GM12873 (cell line): ENCODE results near the gene SND1.

Experiments used
- TF ChIP-seq, protein P1 (sequence below): IDR thresholded peaks from 2 replicates; pipeline ENCODE4 v1.5.1; 2012; ENCODE audit warnings: low read depth, mild to moderate bottlenecking, moderate library complexity, low read length, control low read depth; ENCODE audit not compliant: insufficient read depth; ENCODE audit errors: missing control alignments

The SND1 gene

DNA sequence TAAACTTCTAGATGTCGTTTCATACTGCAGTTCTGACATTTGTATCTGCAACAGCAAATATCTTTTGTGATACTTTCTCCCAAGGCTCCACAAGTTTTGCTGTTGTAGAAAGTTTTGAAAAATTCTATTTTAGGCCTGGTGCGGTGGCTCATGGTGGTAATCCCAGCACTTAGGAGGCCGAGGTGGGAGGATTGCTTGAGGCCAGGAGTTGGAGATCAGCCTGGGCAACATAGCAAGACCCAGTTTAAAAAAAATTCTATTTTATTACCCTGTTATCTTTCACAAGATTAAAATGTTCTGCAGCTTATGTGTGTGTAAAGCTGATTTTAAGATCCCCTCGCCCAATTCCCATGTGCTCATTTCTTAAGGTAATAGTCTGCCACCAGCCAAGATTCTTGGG lies 1.4 kb downstream of the SND1 start:
- TF ChIP-seq, protein P1, sequence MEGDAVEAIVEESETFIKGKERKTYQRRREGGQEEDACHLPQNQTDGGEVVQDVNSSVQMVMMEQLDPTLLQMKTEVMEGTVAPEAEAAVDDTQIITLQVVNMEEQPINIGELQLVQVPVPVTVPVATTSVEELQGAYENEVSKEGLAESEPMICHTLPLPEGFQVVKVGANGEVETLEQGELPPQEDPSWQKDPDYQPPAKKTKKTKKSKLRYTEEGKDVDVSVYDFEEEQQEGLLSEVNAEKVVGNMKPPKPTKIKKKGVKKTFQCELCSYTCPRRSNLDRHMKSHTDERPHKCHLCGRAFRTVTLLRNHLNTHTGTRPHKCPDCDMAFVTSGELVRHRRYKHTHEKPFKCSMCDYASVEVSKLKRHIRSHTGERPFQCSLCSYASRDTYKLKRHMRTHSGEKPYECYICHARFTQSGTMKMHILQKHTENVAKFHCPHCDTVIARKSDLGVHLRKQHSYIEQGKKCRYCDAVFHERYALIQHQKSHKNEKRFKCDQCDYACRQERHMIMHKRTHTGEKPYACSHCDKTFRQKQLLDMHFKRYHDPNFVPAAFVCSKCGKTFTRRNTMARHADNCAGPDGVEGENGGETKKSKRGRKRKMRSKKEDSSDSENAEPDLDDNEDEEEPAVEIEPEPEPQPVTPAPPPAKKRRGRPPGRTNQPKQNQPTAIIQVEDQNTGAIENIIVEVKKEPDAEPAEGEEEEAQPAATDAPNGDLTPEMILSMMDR, result no peak

DNA sequence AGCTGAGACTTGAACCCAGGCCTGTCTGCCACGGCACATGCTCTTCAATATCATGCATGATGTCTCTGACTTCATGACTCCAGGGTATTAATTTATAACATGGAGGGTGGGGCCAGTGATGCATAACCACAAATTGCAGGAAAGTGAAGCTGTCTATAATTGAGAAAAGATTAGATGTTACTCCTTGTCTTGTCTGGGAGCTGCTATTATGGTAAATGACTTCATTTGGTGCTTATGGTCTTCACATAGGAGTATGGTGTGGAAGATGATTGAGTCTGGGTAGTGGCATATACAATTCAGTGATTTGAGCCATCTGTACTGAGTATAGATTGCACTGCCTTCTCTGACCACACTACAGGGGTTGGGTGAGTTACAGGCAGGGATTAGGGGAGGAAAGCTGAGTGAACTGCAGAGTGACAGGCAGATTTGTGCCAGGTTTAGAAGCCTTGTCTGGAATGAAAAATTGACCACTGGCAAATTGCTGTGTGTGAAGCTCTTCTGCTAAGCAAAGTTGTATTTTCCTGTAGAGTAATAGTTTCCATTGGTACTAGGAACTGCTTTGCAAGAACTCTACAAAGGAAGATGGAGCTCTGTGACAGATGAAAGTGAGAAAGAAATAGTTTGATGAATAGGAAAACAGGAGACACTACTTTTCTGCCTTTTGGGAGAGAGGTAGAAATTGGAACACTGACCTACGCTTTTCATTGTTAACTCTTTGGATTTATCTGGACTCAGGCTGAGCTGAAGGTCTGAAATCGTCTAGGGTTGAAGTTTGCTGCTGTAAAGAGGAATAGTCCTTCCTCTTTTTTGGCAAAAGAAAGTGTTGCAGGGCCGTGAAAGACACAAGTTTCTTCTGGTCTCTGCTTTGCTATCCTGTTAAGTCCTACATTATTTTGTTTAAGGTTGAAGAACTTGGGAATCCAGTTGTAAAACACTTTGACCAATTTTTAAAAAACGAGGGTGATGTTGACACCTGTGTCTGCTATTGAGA lies 2.7 kb downstream of the SND1 start:
- TF ChIP-seq, protein P1, result peak; percentile 26

DNA sequence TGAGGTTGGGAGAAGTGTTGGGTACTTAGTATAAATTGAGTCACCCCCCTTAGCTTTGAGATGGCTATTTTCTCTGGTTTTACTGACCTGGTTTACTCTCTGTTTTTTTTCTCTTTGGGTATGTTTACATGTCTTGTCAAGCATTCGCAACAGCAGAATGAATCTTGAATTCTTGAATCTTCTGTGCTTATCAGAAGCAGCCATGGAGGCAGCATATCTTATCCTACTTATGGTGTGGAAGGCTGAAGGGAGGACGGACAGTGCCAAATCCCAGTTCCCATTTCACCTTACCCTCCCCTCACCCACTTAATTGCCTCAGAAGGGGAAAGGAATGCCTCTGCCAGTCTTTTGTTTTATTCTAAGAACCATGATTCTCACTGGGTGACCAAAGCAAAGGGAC lies 3.7 kb downstream of the SND1 start:
- TF ChIP-seq, protein P1, result no peak

DNA sequence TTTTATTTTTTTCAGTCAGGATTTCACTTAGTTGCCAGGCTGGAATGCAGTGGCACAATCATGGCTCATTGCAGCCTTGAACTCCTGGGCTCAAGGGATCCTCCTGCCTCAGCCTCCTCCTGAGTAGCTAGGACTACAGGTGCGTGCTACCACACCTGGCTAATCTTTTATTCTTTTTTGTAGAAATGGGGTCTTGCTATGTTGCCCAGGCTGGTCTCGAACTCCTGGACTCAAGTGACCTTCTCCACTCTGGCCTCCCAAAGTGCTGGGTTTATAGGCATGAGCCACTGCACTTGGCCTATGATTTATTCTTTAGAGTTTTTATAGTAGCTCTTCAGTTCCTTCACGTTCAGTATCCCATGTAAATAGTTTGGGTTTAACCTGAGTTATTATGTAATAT lies 5.5 kb downstream of the SND1 start:
- TF ChIP-seq, protein P1, result no peak

DNA sequence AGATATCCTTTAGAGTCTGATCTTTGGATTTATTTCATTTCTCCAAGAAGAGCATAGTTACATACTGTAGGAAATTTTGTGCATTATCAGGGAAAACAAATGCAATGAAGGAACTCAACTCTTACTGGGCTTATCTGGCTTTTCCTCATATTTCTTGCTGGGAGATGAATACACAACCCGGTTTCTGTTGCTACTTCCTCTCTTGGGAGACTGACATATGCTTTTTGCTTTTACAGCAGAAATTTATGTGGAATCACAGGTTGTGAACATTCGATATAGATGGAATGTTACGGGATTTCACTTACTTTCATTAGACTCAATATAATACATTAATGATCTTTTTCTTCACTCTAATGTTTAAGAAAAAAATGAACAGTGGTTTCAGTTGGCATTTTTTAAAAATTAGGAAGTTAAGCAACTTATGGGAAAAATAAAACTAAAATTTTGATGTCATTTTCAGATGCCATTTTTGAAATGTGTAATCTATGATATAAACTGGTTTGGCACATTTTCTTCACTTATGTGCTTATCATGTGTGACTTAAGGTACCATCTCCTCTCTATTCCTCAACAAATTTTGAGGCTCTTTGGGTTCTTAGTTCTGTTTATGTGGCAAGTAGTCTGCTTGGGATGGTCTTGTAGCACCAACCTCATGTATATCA lies 7.1 kb downstream of the SND1 start:
- TF ChIP-seq, protein P1, result no peak

DNA sequence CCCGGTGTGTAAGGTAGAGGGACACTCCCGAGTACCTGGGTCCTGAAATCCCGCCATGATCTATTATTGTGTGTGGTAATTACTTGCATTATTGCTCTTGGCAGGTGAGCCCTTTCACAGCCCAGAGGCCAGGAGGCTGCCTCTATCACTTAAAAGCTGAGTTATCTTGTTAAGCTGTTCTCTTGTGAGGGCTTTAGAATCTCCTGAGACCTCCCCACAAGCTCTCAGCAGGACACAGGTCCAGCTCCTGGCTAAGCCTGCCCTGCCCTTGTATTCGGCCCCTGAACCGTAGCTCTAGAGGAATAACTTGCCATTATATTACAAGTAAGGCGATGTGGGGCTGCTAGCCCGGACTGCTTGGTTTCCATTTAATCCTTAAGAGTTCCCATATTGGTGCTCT lies 13.9 kb downstream of the SND1 start:
- TF ChIP-seq, protein P1, result no peak

DNA sequence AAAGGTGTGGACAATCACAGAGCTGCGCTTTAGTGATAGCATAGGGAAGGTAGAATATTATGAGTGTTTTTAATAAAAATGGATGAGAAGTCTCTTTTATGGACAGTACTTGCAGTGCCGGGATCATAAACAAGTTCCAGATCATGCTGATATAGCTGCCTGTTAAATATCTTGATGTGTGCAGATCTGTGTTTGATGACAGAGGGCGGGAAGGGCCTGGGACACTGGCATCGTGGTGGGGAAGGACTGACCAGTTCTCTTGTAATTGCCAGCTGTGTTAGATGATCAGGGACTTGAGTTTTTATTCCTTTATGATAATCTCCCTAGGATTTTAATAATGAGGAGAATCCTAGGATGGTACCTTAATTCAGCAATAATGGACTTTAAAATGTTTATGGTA lies 14.6 kb downstream of the SND1 start:
- TF ChIP-seq, protein P1, result no peak
